Upper lobe of left lung (tissue), 6 donors: ENCODE data around the gene ALPG. TPM values are rescaled to one million over a fixed set of nuclear protein-coding genes. Genes with fewer than 3 reads are reported as not detected.

Experiments used
- ATAC-seq, 2 donors: fragments of 200-7000 bp; cut with Tn5 transposase; one replicate each; pipeline ENCODE4 v1.9.1; 2022; ENCODE audit warnings: mild to moderate bottlenecking in 2 of 2, moderate library complexity in 2 of 2; ENCODE audit not compliant: low FRiP score in 2 of 2
- DNase-seq, 2 donors: peaks; one replicate each; pipeline ENCODE4 v3.0.0-alpha.2; 2019 to 2020
- H3K27ac ChIP-seq, 4 donors: fragments of 200-600 bp; sonication (generic); one replicate each; pipeline ENCODE4 v1.5.1; 2016 to 2019
- H3K27me3 ChIP-seq, 4 donors: fragments of 200-600 bp; sonication (generic); one replicate each; pipeline ENCODE4 v1.5.1; 2017 to 2019
- H3K36me3 ChIP-seq, 4 donors: fragments of 200-600 bp; sonication (generic); one replicate each; pipeline ENCODE4 v1.5.1; 2016 to 2019
- H3K4me1 ChIP-seq, 4 donors: fragments of 200-600 bp; sonication (generic); one replicate each; pipeline ENCODE4 v1.5.1; 2018 to 2019
- H3K4me3 ChIP-seq, 4 donors: fragments of 200-600 bp; sonication (generic); one replicate each; pipeline ENCODE4 v1.5.1; 2017 to 2019; ENCODE audit warnings: mild to moderate bottlenecking in 2 of 4, moderate library complexity in 1 of 4
- H3K9me3 ChIP-seq, 4 donors: fragments of 200-600 bp; sonication (generic); one replicate each; pipeline ENCODE4 v1.5.1; 2018 to 2019
- CTCF ChIP-seq, 6 experiments: fragments of 450-650 bp in 4 of 6; fragments of 200-600 bp in 2 of 6; sonication (generic) in 2 of 6; IDR thresholded peaks; one replicate each; pipeline ENCODE4 v1.5.1; 2016 to 2019; ENCODE audit warnings: antibody characterized with exemption in 6 of 6
- EP300 ChIP-seq, 4 donors: sonication (generic); formaldehyde crosslinking; IDR thresholded peaks; one replicate each; pipeline ENCODE4 v1.5.1; 2017; ENCODE audit warnings: antibody characterized with exemption in 4 of 4, control low read depth in 2 of 4
- POLR2A ChIP-seq, 4 donors: fragments of 450-650 bp; IDR thresholded peaks; one replicate each; pipeline ENCODE4 v1.5.1; 2016 to 2017; ENCODE audit warnings: antibody characterized with exemption in 4 of 4, mild to moderate bottlenecking in 2 of 4
- POLR2AphosphoS5 ChIP-seq, 2 donors: sonication (generic); formaldehyde crosslinking; IDR thresholded peaks; one replicate each; pipeline ENCODE4 v1.5.1; 2017; ENCODE audit warnings: antibody characterized with exemption in 2 of 2
- WGBS, 2 donors: methylation state at CpG; one replicate each; pipeline ENCODE4 v1.1.5; 2017 to 2018; 5-methylcytosine and 5-hydroxymethylcytosine counted together
- small RNA-seq, 4 donors: library from RNA; depleted of rRNA; stranded (forward); fragments of <200 nt; gene quantifications; one replicate each; pipeline ENCODE3, GENCODE V24; 2016
- total RNA-seq, 6 donors: library from RNA; depleted of rRNA in 4 of 6; stranded (reverse); fragments of >200 nt in 4 of 6; gene quantifications; one replicate each; pipeline versions ENCODE4 v1.1.0 to v1.2.1, GENCODE V29; 2016 to 2021
- donor health status: DM: no; HTN: no; CAD: no; lungs with moderate emphysema.
- donor health status: DM: no; HTN: yes; CAD: no; lungs with severe emphysema.

The ALPG gene
- total RNA-seq, 6 donors from 2014 or later: 0.91 to 2.3 (median 1.4) TPM; not detected in 2

DNA sequence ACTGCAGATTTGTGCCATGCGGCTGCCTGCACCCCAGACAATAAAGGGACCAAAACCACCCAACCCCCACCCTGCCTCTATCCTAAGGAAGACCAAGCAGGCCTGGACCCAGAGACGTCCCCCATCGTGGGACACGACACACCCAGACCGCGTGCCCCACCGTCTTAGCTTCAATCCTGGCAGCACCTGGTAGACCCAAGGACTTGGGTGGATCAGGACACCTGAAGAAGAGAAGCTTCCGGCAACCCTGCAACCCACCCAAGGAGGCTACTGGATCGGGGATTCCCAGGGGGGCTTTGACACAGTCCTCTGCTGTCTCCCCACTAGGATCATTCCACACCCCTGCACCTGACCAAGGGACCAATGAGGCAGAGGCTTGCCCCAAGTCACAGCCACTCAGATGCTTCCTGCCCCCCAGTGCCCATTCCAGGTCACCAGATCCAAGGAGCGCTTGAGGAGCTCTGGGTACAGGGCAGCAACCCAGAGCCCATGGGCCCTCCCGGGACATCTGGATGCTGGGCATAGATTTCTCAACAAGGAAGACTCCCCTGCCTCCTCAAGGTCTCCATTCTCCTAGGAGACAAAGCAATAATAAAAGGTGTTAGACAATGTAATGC, 52.9 kb downstream of the ALPG start:
- Histone ChIP-seq H3K9me3 (no peaks in the 10 kb centered on the region), H3K4me1 (no peaks in the 10 kb centered on the region), H3K27ac (no peak overlapping the region), H3K4me3 (no peak overlapping the region), H3K36me3 (no peaks in the 10 kb centered on the region), H3K27me3 (peaks cover 0 to 8% (median 0%) of the 10 kb centered on the region in 4 donors)
- TF ChIP-seq POLR2AphosphoS5 (IDR thresholded peaks at IDR 0.05) (no peak), POLR2A (IDR thresholded peaks at IDR 0.05) (no peak), CTCF (IDR thresholded peaks at IDR 0.05) (no peak), EP300 (IDR thresholded peaks at IDR 0.05) (no peak)
- ATAC-seq (no peak), DNase-seq (peak in 1 of 2 donors; percentile 10)
- 87 to 94% methylated on average over 6 to 9 of the region's 11 CpGs for WGBS, 2 donors

GRCh38 chr2:232460171-232460570, 53.5 kb downstream of the ALPG start:
- WGBS, 2 donors: 57 to 92% methylated on average over 1 to 2 of the region's 2 CpGs
- peaks cover 0 to 8% (median 0%) of the 10 kb centered on the region in 4 donors for H3K27me3 ChIP-seq

More at GRCh38 chr2:232460171-232460570, 53.5 kb downstream of the ALPG start:
- Histone ChIP-seq H3K27ac (no peak overlapping the region), H3K36me3 (no peaks in the 10 kb centered on the region), H3K4me3 (no peak overlapping the region), H3K9me3 (no peaks in the 10 kb centered on the region), H3K4me1 (no peaks in the 10 kb centered on the region)
- DNase-seq: peak in 1 of 2 donors; percentile 10
- no peak for TF ChIP-seq EP300 (IDR thresholded peaks at IDR 0.05)
- TF ChIP-seq POLR2A (IDR thresholded peaks at IDR 0.05): no peak
- no peak for ATAC-seq

Small RNA genes within 50 kb of the gene (small RNA-seq; reads per million reads assigned to genes)
- gene AC068134.4: 0 reads per million in 4 donors

Other genes starting within 250 kb of the ALPG start
- 10 to 100 TPM in 5 of 6 donors, 1 to 10 TPM in 1; 4.8 to 59.1 (median 30.8) TPM for gene ALPP, start 28.1 kb upstream of the ALPG start, total RNA-seq
- not detected for gene ALPI, start 49.3 kb downstream of the ALPG start, total RNA-seq
- under 1 TPM in 2 of 6 donors, not detected in 4; 0.14 to 0.40 TPM for gene ECEL1, start 81.0 kb downstream of the ALPG start, total RNA-seq
- gene PRSS56, start 113.5 kb downstream of the ALPG start, total RNA-seq: not detected
- gene CHRND, start 119.3 kb downstream of the ALPG start, total RNA-seq: not detected
- not detected for gene CHRNG, start 132.8 kb downstream of the ALPG start, total RNA-seq
- gene TIGD1, start 143.7 kb downstream of the ALPG start, total RNA-seq: 10 to 100 TPM in 1 of 6 donors, 1 to 10 TPM in 5; 2.6 to 12.6 (median 4.4) TPM
- 10 to 100 TPM; 24.1 to 96.4 (median 57.2) TPM for gene EIF4E2, start 143.8 kb downstream of the ALPG start, total RNA-seq
- 10 to 100 TPM in 1 of 6 donors, 1 to 10 TPM in 5; 3.7 to 11.1 (median 5.2) TPM for gene EFHD1, start 226.8 kb downstream of the ALPG start, total RNA-seq